ENCODE measurements around the gene PDZD8. TPM values are rescaled to one million over a fixed set of nuclear protein-coding genes. Genes with fewer than 3 reads are reported as not detected.

Gene PDZD8
- polyA plus RNA-seq, 1 donor (not counting 4 experiments of a cell fraction or from before 2014, with no cell fraction given): 24.3 TPM

DNA sequence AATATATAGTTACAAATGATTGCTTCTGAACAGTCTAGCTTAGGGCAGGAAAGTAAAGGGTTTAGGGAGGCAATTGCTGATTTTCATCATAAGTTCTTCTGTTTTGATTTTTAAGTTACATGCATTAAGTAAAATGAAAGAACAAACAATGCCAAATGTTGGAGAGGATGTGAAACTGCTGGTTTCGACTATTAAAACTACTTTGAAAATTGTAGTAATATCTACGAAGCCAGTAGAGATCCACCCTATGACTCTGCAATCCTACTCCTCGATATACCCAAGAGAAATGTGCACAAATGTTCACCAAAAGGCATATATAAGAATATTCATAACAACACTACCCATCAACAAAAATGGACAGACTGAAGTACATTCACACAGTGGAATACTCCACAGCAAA lies 24.3 kb downstream of the PDZD8 start:
- H3K79me2 ChIP-seq (ENCODE audit: control insufficient read depth, insufficient read depth, low read length): peaks cover 80% of the 10 kb centered on the region
- no peak overlapping the region for H3K4me2 ChIP-seq (ENCODE audit: control insufficient read depth, extremely low read depth, insufficient read depth, low read depth, low read length)

DNA sequence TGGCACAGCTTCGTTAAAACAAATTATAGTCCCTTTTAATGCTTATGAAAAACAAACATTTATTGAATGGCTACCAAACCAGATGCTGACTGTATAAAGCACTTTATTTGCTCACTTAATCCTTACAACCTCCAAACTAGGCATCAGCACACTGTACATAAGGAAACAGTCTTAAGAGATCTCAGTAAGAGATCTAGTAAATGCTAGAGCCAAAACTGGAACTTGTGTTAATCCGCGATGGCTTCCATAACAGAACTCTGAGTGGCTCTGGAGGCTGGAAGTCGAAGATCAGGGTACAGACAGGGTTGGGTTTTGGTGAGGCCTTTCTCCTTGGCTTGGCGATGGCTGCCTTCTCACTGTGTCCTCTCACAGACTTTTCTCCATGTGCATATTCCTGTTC lies 27.0 kb downstream of the PDZD8 start:
- no peak overlapping the region for H3K27ac ChIP-seq (ENCODE audit: control insufficient read depth, insufficient read depth, low read length)
- H3K9ac ChIP-seq (ENCODE audit: control insufficient read depth, extremely low read depth, insufficient read depth, low read length): no peak overlapping the region
- DNase-seq (ENCODE audit: low read depth, low spot score): no peak
- peaks cover 2% of the 10 kb centered on the region for H3K9me1 ChIP-seq (ENCODE audit: control insufficient read depth, extremely low read depth, insufficient read depth, low read length)
- no peaks in the 10 kb centered on the region for H3K4me1 ChIP-seq (ENCODE audit: control insufficient read depth, extremely low read depth, insufficient read depth, low read length)
- no peaks in the 10 kb centered on the region for H3K9me3 ChIP-seq (ENCODE audit: control insufficient read depth, low read depth, low read length)
- H4K20me1 ChIP-seq (ENCODE audit: control insufficient read depth, extremely low read depth, insufficient read depth, low read length): peaks cover 9% of the 10 kb centered on the region
- H3K27me3 ChIP-seq (ENCODE audit: control insufficient read depth, extremely low read depth, insufficient read depth, low read length): no peaks in the 10 kb centered on the region
- dilution Hi-C loops (cut with MboI; ENCODE audit: extremely low pct_ligation_motif_present, low sequenced_read_pairs): no loop called here
- no peak for FAIRE-seq
- no peak overlapping the region for H3K4me3 ChIP-seq (ENCODE audit: control insufficient read depth in 2 of 3, extremely low read depth in 1 of 3, insufficient read depth in 2 of 3, low read depth in 1 of 3, low read length in 3 of 3)
- H3K4me2 ChIP-seq (ENCODE audit: control insufficient read depth, extremely low read depth, insufficient read depth, low read depth, low read length): no peak overlapping the region
- H3K79me2 ChIP-seq (ENCODE audit: control insufficient read depth, insufficient read depth, low read length): peaks cover 71% of the 10 kb centered on the region
- H2AFZ ChIP-seq (ENCODE audit: control insufficient read depth, low read length): no peak overlapping the region
- TF ChIP-seq EZH2 (IDR thresholded peaks at IDR 0.05; ENCODE audit: low read length): no peak
- TF ChIP-seq, protein P1, sequence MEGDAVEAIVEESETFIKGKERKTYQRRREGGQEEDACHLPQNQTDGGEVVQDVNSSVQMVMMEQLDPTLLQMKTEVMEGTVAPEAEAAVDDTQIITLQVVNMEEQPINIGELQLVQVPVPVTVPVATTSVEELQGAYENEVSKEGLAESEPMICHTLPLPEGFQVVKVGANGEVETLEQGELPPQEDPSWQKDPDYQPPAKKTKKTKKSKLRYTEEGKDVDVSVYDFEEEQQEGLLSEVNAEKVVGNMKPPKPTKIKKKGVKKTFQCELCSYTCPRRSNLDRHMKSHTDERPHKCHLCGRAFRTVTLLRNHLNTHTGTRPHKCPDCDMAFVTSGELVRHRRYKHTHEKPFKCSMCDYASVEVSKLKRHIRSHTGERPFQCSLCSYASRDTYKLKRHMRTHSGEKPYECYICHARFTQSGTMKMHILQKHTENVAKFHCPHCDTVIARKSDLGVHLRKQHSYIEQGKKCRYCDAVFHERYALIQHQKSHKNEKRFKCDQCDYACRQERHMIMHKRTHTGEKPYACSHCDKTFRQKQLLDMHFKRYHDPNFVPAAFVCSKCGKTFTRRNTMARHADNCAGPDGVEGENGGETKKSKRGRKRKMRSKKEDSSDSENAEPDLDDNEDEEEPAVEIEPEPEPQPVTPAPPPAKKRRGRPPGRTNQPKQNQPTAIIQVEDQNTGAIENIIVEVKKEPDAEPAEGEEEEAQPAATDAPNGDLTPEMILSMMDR (optimal IDR thresholded peaks at IDR 0.05 in 1 of 3, IDR thresholded peaks at IDR 0.05 in 1 of 3, conservative IDR thresholded peaks at IDR 0.05 in 1 of 3; ENCODE audit: extremely low read depth in 1 of 3, insufficient read depth in 2 of 3, low read length in 3 of 3): no peak
- H3K36me3 ChIP-seq (ENCODE audit: control insufficient read depth in 2 of 2, extremely low read depth in 1 of 2, insufficient read depth in 2 of 2, low read length in 2 of 2): no peaks in the 10 kb centered on the region

More for the DNA sequence above, 24.3 kb downstream of the PDZD8 start:
- Histone ChIP-seq H4K20me1 (ENCODE audit: control insufficient read depth, extremely low read depth, insufficient read depth, low read length) (peaks cover 12% of the 10 kb centered on the region), H3K9ac (ENCODE audit: control insufficient read depth, extremely low read depth, insufficient read depth, low read length) (no peak overlapping the region), H3K9me1 (ENCODE audit: control insufficient read depth, extremely low read depth, insufficient read depth, low read length) (peaks cover 2% of the 10 kb centered on the region), H3K4me1 (ENCODE audit: control insufficient read depth, extremely low read depth, insufficient read depth, low read length) (no peaks in the 10 kb centered on the region), H3K27ac (ENCODE audit: control insufficient read depth, insufficient read depth, low read length) (no peak overlapping the region), H3K9me3 (ENCODE audit: control insufficient read depth, low read depth, low read length) (no peaks in the 10 kb centered on the region), H3K4me3 (ENCODE audit: control insufficient read depth in 2 of 3, extremely low read depth in 1 of 3, insufficient read depth in 2 of 3, low read depth in 1 of 3, low read length in 3 of 3) (no peak overlapping the region), H3K36me3 (ENCODE audit: control insufficient read depth in 2 of 2, extremely low read depth in 1 of 2, insufficient read depth in 2 of 2, low read length in 2 of 2) (no peaks in the 10 kb centered on the region), H3K27me3 (ENCODE audit: control insufficient read depth, extremely low read depth, insufficient read depth, low read length) (no peaks in the 10 kb centered on the region), H2AFZ (ENCODE audit: control insufficient read depth, low read length) (no peak overlapping the region)
- dilution Hi-C loops (cut with MboI; ENCODE audit: extremely low pct_ligation_motif_present, low sequenced_read_pairs): no loop called here
- DNase-seq (ENCODE audit: low read depth, low spot score) (no peak), FAIRE-seq (no peak)
- TF ChIP-seq, protein P1 (optimal IDR thresholded peaks at IDR 0.05 in 1 of 3, IDR thresholded peaks at IDR 0.05 in 1 of 3, conservative IDR thresholded peaks at IDR 0.05 in 1 of 3; ENCODE audit: extremely low read depth in 1 of 3, insufficient read depth in 2 of 3, low read length in 3 of 3): no peak
- TF ChIP-seq EZH2 (IDR thresholded peaks at IDR 0.05; ENCODE audit: low read length): no peak
